Measurements from ENCODE around the gene HLA-C. TPM values are rescaled to one million over a fixed set of nuclear protein-coding genes. Genes with fewer than 3 reads are reported as not detected.

The HLA-C gene
- total RNA-seq, 1 experiment from 2014 or later: 333 TPM

- intact Hi-C loops (cut with micrococcal nuclease): no loop called here
- DNase-seq (ENCODE audit: low read depth, low spot score) (no peak), ATAC-seq (no peak)
- Histone ChIP-seq H3K9me3 (ENCODE audit: control insufficient read depth in 1 of 2, insufficient read depth in 1 of 2, low read depth in 1 of 2, low read length in 2 of 2) (no peaks in the 10 kb centered on the region), H3K4me3 (replicated peaks in 1 of 2; ENCODE audit: low read depth in 1 of 2, low read length in 2 of 2) (no peak overlapping the region), H3K27me3 (ENCODE audit: insufficient read depth, low read length) (peaks cover 40% of the 10 kb centered on the region), H3K9me2 (ENCODE audit: insufficient read depth) (no peaks in the 10 kb centered on the region), H3K27ac (ENCODE audit: low read depth, low read length) (no peak overlapping the region), H3K36me3 (ENCODE audit: control insufficient read depth in 1 of 2, insufficient read depth in 2 of 2, low read length in 2 of 2) (no peaks in the 10 kb centered on the region), H4K20me1 (ENCODE audit: insufficient read depth) (no peaks in the 10 kb centered on the region), H3K4me1 (ENCODE audit: control insufficient read depth in 1 of 2, insufficient read depth in 2 of 2, low read length in 2 of 2) (no peaks in the 10 kb centered on the region), H3K4me2 (ENCODE audit: low read length) (no peak overlapping the region), H2AFZ (ENCODE audit: low read depth, low read length, poor library complexity, severe bottlenecking) (no peak overlapping the region), H3K9ac (ENCODE audit: low read length) (no peak overlapping the region), H3K79me2 (ENCODE audit: insufficient read depth, low read length) (no peaks in the 10 kb centered on the region)
- RAD21 ChIA-PET (ENCODE audit: low non-redundant PET in 1 of 2, low total read pairs in 2 of 2, uncharacterized antibody in 2 of 2, unreplicated experiment in 2 of 2): no interaction called here
- no TSS peak for BruUV-seq (replicated peaks)
- CTCF ChIA-PET: no interaction called here
- no peak for TF ChIP-seq SIN3A (IDR thresholded peaks at IDR 0.05; ENCODE audit: low read depth)
- no peak for TF ChIP-seq JUND (IDR thresholded peaks at IDR 0.05)
- no peak for TF ChIP-seq YY1 (IDR thresholded peaks at IDR 0.05; ENCODE audit: extremely low read depth, insufficient replicate concordance, low read depth, low read length)
- no peak for TF ChIP-seq FOSL1 (IDR thresholded peaks at IDR 0.05; ENCODE audit: low read depth)
- TF ChIP-seq MAX (IDR thresholded peaks at IDR 0.05): no peak
- no peak for TF ChIP-seq CTCF (IDR thresholded peaks at IDR 0.05 in 2 of 3, conservative IDR thresholded peaks at IDR 0.05 in 1 of 3; ENCODE audit: borderline replicate concordance in 1 of 3, insufficient read depth in 1 of 3, low read depth in 2 of 3, low read length in 2 of 3)
- no peak for TF ChIP-seq ATF3 (IDR thresholded peaks at IDR 0.05)
- no peak for TF ChIP-seq ZNF274 (IDR thresholded peaks at IDR 0.05; ENCODE audit: low read depth, low read length)
- TF ChIP-seq SRF (IDR thresholded peaks at IDR 0.05; ENCODE audit: low read depth): no peak
- TF ChIP-seq POLR2A (IDR thresholded peaks at IDR 0.05; ENCODE audit: borderline replicate concordance, extremely low read depth, insufficient read depth, insufficient read length): no peak
- no peak for TF ChIP-seq EZH2phosphoT487 (IDR thresholded peaks at IDR 0.05; ENCODE audit: borderline replicate concordance)
- no peak for TF ChIP-seq SP1 (IDR thresholded peaks at IDR 0.05; ENCODE audit: low read depth)
- POLR2A ChIA-PET: no interaction called here
These were observed 28.1 kb upstream of the HLA-C start for GRCh38 chr6:31299947-31300346.
